Measurements from ENCODE around the gene SRGAP1. TPM values are rescaled to one million over a fixed set of nuclear protein-coding genes. Genes with fewer than 3 reads are reported as not detected.
"Not testable (repeated sequence)": the region's sequence is repeated elsewhere in the genome, so short reads cannot be mapped to it uniquely, and the experiment has no call there.

Gene SRGAP1
- total and polyA plus RNA-seq, 2 experiments from 2014 or later: 9.2 to 10.8 TPM

DNA sequence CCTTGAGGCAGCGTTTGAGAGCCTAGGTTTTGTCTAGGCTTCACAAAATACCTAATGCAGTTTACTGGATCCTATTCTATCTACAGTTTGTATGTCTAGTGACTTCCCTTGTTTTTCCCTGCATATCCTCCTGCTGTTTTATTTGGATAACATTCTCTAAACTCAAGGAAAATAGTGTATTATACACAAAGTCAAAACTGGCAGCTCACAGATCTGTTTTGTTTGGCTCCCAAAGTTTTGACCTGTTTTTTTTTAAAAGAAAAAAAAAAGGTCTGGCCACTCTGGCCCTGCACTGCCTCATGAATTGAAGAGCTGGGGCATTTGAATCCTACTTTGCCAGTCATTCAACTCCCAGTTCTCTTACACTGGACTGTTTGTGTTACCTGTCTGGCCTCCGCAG, 222.3 kb downstream of the SRGAP1 start:
- no peak overlapping the region for H2AFZ ChIP-seq
- no peaks in the 10 kb centered on the region for H3K4me1 ChIP-seq (ENCODE audit: insufficient read depth)
- no peaks in the 10 kb centered on the region for H4K20me1 ChIP-seq (ENCODE audit: insufficient read depth, poor library complexity, severe bottlenecking)
- no peak overlapping the region for H3K4me2 ChIP-seq
- no peaks in the 10 kb centered on the region for H3K27me3 ChIP-seq
- no peaks in the 10 kb centered on the region for H3K9me2 ChIP-seq (replicated peaks; ENCODE audit: insufficient read depth)
- no peaks in the 10 kb centered on the region for H3K36me3 ChIP-seq (replicated peaks; ENCODE audit: insufficient read depth, low read depth)
- 96% methylated on average over 2 of the region's 2 CpGs for WGBS (ENCODE audit: low lambda C conversion rate, missing lambda C conversion rate)
- H3K79me2 ChIP-seq: no peaks in the 10 kb centered on the region
- H3K9me3 ChIP-seq (ENCODE audit: low read depth): no peaks in the 10 kb centered on the region
- DNase-seq (ENCODE audit: low spot score): no peak
- no peak overlapping the region for H3K27ac ChIP-seq
- H3K4me3 ChIP-seq: no peak overlapping the region
- no peak for TF ChIP-seq CTCF (IDR thresholded peaks at IDR 0.05; ENCODE audit: poor library complexity)

DNA sequence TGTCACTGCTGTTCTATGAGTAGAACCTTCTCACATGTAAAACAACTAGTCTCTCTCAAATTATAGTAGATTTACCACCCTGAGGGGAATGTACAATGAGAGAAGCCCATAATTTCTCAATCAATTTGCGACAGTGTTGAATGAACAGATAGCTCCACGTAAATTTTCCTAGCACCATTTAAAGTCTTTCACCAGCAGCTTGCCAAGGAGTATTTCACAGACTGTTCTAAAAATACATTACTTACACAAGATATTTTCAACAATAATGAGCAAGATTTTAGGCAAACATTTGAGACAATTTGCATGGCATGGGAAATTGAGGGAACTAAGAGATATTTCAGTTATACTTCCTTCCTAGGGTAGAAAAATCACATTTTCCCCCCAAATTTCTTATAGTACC, 226.0 kb downstream of the SRGAP1 start:
- 93% methylated on average over 2 of the region's 2 CpGs for WGBS (ENCODE audit: low lambda C conversion rate, missing lambda C conversion rate)
- Histone ChIP-seq H3K36me3 (replicated peaks; ENCODE audit: insufficient read depth, low read depth) (no peaks in the 10 kb centered on the region), H2AFZ (no peak overlapping the region), H3K4me1 (ENCODE audit: insufficient read depth) (no peaks in the 10 kb centered on the region), H3K4me2 (no peak overlapping the region), H3K9me3 (ENCODE audit: low read depth) (no peaks in the 10 kb centered on the region), H3K4me3 (no peak overlapping the region), H3K27me3 (no peaks in the 10 kb centered on the region), H3K79me2 (no peaks in the 10 kb centered on the region), H3K9me2 (replicated peaks; ENCODE audit: insufficient read depth) (no peaks in the 10 kb centered on the region), H4K20me1 (ENCODE audit: insufficient read depth, poor library complexity, severe bottlenecking) (no peaks in the 10 kb centered on the region), H3K27ac (no peak overlapping the region)
- TF ChIP-seq EZH2phosphoT487 (IDR thresholded peaks at IDR 0.05; ENCODE audit: low read depth, severe bottlenecking, unreplicated experiment) (no peak), CTCF (IDR thresholded peaks at IDR 0.05; ENCODE audit: poor library complexity) (no peak), EZH2 (IDR thresholded peaks at IDR 0.05; ENCODE audit: borderline replicate concordance) (no peak)
- no peak for DNase-seq (ENCODE audit: low spot score)

DNA sequence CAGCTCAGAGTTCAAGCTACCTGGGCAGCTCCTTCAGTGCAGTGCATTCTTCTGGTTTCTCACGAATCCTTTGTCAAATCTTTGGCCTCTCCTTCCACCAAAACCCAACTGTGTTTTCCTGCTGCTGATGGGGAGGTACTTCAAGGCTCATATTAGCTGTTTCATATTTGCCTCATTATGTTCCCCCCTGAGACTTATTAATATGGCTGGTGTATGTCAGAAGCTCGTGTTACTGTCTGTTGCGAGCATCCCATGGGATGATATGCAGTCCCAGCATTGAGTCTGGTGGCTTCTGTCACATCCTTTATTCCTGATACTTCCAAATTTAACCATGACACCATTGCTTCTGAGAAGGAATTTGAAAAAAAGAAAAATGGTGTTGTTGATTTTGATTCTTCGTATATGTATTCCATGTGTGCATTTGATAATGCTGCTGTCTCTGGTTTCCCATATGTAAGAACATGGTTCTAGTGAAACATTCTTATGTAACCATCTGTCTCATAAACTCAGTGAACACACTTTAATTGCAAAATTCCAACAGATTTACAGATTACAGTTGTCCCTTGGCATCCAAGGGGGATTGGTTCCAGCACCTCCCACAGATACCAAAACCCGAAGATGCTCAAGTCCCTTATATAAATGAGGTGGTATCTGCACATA, 228.5 kb downstream of the SRGAP1 start:
- no peak for DNase-seq (ENCODE audit: low spot score)
- Histone ChIP-seq H3K27ac (no peak overlapping the region), H2AFZ (no peak overlapping the region), H3K4me1 (ENCODE audit: insufficient read depth) (no peaks in the 10 kb centered on the region), H3K36me3 (replicated peaks; ENCODE audit: insufficient read depth, low read depth) (no peaks in the 10 kb centered on the region), H3K4me2 (no peak overlapping the region), H3K9me3 (ENCODE audit: low read depth) (no peaks in the 10 kb centered on the region), H3K27me3 (no peaks in the 10 kb centered on the region), H3K4me3 (no peak overlapping the region), H4K20me1 (ENCODE audit: insufficient read depth, poor library complexity, severe bottlenecking) (no peaks in the 10 kb centered on the region), H3K9me2 (replicated peaks; ENCODE audit: insufficient read depth) (no peaks in the 10 kb centered on the region), H3K79me2 (no peaks in the 10 kb centered on the region)
- WGBS (ENCODE audit: low lambda C conversion rate, missing lambda C conversion rate): 80% methylated on average over 5 of the region's 5 CpGs
- TF ChIP-seq EZH2phosphoT487 (IDR thresholded peaks at IDR 0.05; ENCODE audit: low read depth, severe bottlenecking, unreplicated experiment): no peak
- TF ChIP-seq EZH2 (IDR thresholded peaks at IDR 0.05; ENCODE audit: borderline replicate concordance): no peak
- no peak for TF ChIP-seq CTCF (IDR thresholded peaks at IDR 0.05; ENCODE audit: poor library complexity)

- H3K27me3 ChIP-seq; DNase-seq (ENCODE audit: low spot score); H3K9me3 ChIP-seq (ENCODE audit: low read depth); H3K4me2 ChIP-seq; H3K27ac ChIP-seq; H3K36me3 ChIP-seq (replicated peaks; ENCODE audit: insufficient read depth, low read depth); H3K4me3 ChIP-seq; H3K79me2 ChIP-seq; H3K9me2 ChIP-seq (replicated peaks; ENCODE audit: insufficient read depth); H4K20me1 ChIP-seq (ENCODE audit: insufficient read depth, poor library complexity, severe bottlenecking); H2AFZ ChIP-seq: not testable (repeated sequence)
- 92% methylated on average over 9 of the region's 9 CpGs for WGBS (ENCODE audit: low lambda C conversion rate, missing lambda C conversion rate)
- peaks cover 13% of the 10 kb centered on the region for H3K4me1 ChIP-seq (ENCODE audit: insufficient read depth)
Measured at GRCh38 chr12:64076565-64076964, 232.1 kb downstream of the SRGAP1 start.
